Upper lobe of left lung (tissue), 6 donors: Measurements from ENCODE around the gene HERC3. TPM values are rescaled to one million over a fixed set of nuclear protein-coding genes. Genes with fewer than 3 reads are reported as not detected.
A peak's percentile ranks its signal among the peaks of the same experiment; 100 is the strongest.

Source experiments
- ATAC-seq, 2 donors: fragments of 200-7000 bp; cut with Tn5 transposase; one replicate each; pipeline ENCODE4 v1.9.1; 2022; ENCODE audit warnings: mild to moderate bottlenecking in 2 of 2, moderate library complexity in 2 of 2; ENCODE audit not compliant: low FRiP score in 2 of 2
- DNase-seq, 2 donors: peaks; one replicate each; pipeline ENCODE4 v3.0.0-alpha.2; 2019 to 2020
- H3K27ac ChIP-seq, 4 donors: fragments of 200-600 bp; sonication (generic); one replicate each; pipeline ENCODE4 v1.5.1; 2016 to 2019
- H3K27me3 ChIP-seq, 4 donors: fragments of 200-600 bp; sonication (generic); one replicate each; pipeline ENCODE4 v1.5.1; 2017 to 2019
- H3K36me3 ChIP-seq, 4 donors: fragments of 200-600 bp; sonication (generic); one replicate each; pipeline ENCODE4 v1.5.1; 2016 to 2019
- H3K4me1 ChIP-seq, 4 donors: fragments of 200-600 bp; sonication (generic); one replicate each; pipeline ENCODE4 v1.5.1; 2018 to 2019
- H3K4me3 ChIP-seq, 4 donors: fragments of 200-600 bp; sonication (generic); one replicate each; pipeline ENCODE4 v1.5.1; 2017 to 2019; ENCODE audit warnings: mild to moderate bottlenecking in 2 of 4, moderate library complexity in 1 of 4
- H3K9me3 ChIP-seq, 4 donors: fragments of 200-600 bp; sonication (generic); one replicate each; pipeline ENCODE4 v1.5.1; 2018 to 2019
- EP300 ChIP-seq, 4 donors: sonication (generic); formaldehyde crosslinking; IDR thresholded peaks; one replicate each; pipeline ENCODE4 v1.5.1; 2017; ENCODE audit warnings: antibody characterized with exemption in 4 of 4, control low read depth in 2 of 4
- POLR2A ChIP-seq, 4 donors: fragments of 450-650 bp; IDR thresholded peaks; one replicate each; pipeline ENCODE4 v1.5.1; 2016 to 2017; ENCODE audit warnings: antibody characterized with exemption in 4 of 4, mild to moderate bottlenecking in 2 of 4
- POLR2AphosphoS5 ChIP-seq, 2 donors: sonication (generic); formaldehyde crosslinking; IDR thresholded peaks; one replicate each; pipeline ENCODE4 v1.5.1; 2017; ENCODE audit warnings: antibody characterized with exemption in 2 of 2
- WGBS, 2 donors: methylation state at CpG; one replicate each; pipeline ENCODE4 v1.1.5; 2017 to 2018; 5-methylcytosine and 5-hydroxymethylcytosine counted together
- total RNA-seq, 6 donors: library from RNA; depleted of rRNA in 4 of 6; stranded (reverse); fragments of >200 nt in 4 of 6; gene quantifications; one replicate each; pipeline versions ENCODE4 v1.1.0 to v1.2.1, GENCODE V29; 2016 to 2021
- TF ChIP-seq, protein P1 (sequence below), 6 experiments: fragments of 450-650 bp in 4 of 6; fragments of 200-600 bp in 2 of 6; sonication (generic) in 2 of 6; IDR thresholded peaks; one replicate each; pipeline ENCODE4 v1.5.1; 2016 to 2019; ENCODE audit warnings: antibody characterized with exemption in 6 of 6
- donor health status: DM: no; HTN: no; CAD: no; lungs with moderate emphysema.
- donor health status: DM: no; HTN: yes; CAD: no; lungs with severe emphysema.

Gene HERC3
- total RNA-seq, 6 donors from 2014 or later: 37.5 to 103 (median 49.7) TPM

DNA sequence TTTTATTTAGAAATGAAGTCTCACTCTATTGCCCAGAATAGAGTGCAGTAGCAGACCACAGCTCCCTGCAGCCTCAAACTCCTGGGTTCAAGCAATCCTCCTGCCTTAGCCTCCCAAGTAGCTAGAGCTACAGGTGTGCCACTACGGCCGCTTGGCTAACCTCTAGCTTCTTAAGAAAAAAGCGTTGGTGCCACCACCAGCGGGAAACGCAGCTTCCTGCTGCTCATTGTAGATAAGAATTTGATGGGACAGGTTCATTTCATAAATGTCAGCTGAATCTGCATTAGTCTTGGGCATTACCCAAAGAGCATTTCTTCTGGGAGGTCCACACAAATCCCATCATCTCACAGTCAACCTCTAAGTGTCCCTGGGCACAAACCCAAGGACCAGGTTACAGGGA lies 138.5 kb downstream of the HERC3 start:
- H3K27ac ChIP-seq: no peak overlapping the region
- 75 to 88% methylated on average over 5 of the region's 5 CpGs for WGBS, 2 donors
- no peak for ATAC-seq
- no peaks in the 10 kb centered on the region for H3K9me3 ChIP-seq
- TF ChIP-seq EP300 (IDR thresholded peaks at IDR 0.05) (no peak), POLR2AphosphoS5 (IDR thresholded peaks at IDR 0.05) (no peak), POLR2A (IDR thresholded peaks at IDR 0.05) (no peak)
- TF ChIP-seq, protein P1, sequence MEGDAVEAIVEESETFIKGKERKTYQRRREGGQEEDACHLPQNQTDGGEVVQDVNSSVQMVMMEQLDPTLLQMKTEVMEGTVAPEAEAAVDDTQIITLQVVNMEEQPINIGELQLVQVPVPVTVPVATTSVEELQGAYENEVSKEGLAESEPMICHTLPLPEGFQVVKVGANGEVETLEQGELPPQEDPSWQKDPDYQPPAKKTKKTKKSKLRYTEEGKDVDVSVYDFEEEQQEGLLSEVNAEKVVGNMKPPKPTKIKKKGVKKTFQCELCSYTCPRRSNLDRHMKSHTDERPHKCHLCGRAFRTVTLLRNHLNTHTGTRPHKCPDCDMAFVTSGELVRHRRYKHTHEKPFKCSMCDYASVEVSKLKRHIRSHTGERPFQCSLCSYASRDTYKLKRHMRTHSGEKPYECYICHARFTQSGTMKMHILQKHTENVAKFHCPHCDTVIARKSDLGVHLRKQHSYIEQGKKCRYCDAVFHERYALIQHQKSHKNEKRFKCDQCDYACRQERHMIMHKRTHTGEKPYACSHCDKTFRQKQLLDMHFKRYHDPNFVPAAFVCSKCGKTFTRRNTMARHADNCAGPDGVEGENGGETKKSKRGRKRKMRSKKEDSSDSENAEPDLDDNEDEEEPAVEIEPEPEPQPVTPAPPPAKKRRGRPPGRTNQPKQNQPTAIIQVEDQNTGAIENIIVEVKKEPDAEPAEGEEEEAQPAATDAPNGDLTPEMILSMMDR (IDR thresholded peaks at IDR 0.05): no peak
- DNase-seq: no peak
- no peak overlapping the region for H3K4me3 ChIP-seq
- peaks cover under 1 to 11% (median 6%) of the 10 kb centered on the region in 4 donors for H3K4me1 ChIP-seq
- H3K36me3 ChIP-seq: peaks cover 10 to 62% (median 29%) of the 10 kb centered on the region in 4 donors
- H3K27me3 ChIP-seq: no peaks in the 10 kb centered on the region

DNA sequence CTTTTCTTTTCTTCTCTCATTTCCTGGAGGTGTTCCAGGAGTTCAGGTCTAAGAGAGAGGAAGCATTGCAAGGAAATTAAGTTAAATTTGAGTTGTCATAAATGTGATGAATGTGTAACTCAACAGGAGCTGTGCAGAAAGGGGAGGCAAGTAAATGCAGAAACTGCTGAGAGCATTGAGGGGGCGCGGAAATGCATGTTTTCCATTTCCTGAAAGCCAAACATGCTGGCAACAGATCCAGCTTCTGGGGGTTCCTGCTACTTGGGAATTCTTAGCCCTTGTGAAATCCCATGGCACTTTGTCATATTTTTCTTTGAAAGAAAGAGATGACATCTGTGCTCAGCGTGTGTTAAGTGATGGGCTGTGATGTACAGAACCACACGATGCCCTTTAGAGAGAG lies 139.1 kb downstream of the HERC3 start:
- no peaks in the 10 kb centered on the region for H3K27me3 ChIP-seq
- peaks cover 7 to 60% (median 29%) of the 10 kb centered on the region in 4 donors for H3K36me3 ChIP-seq
- ATAC-seq: no peak
- H3K4me3 ChIP-seq: no peak overlapping the region
- no peak overlapping the region for H3K27ac ChIP-seq
- H3K9me3 ChIP-seq: no peaks in the 10 kb centered on the region
- H3K4me1 ChIP-seq: peaks cover 0 to 15% (median 8%) of the 10 kb centered on the region in 4 donors
- WGBS, 2 donors: 62 to 82% methylated on average over 4 of the region's 4 CpGs
- no peak for TF ChIP-seq POLR2A (IDR thresholded peaks at IDR 0.05)
- no peak for TF ChIP-seq POLR2AphosphoS5 (IDR thresholded peaks at IDR 0.05)
- TF ChIP-seq, protein P1 (IDR thresholded peaks at IDR 0.05): no peak
- TF ChIP-seq EP300 (IDR thresholded peaks at IDR 0.05): no peak
- DNase-seq: no peak

DNA sequence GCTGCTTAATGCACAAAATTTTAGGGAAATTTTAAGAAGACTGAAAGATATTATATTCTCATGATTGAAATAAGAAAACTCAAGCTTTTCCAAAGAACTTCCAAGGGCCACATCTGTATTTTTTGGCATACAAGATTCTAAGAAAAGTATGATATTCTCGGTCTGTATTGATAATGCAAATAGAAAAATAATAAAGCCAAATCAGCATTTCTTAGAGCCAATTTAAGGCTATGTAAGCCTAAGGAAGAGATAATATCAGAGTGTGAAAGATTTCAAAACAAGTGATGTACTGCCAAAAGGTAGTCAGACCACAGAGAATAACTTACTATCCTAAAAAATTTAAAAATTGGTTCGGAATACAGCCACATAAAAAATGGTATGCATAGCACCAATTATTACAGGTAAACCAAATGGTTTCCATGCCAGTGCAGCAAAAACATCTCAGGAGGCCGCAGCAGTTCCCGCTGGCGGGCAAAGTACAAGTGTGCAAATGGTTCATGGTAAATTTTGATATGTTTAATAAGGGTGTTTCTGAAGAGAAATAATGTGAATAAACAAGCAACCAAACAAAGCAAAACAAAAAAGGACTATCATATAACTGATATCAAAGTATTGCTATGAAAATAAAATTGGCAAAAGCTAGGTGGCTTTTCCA lies 140.6 kb downstream of the HERC3 start:
- 90 to 97% methylated on average over 5 of the region's 5 CpGs for WGBS, 2 donors
- H3K27me3 ChIP-seq: no peaks in the 10 kb centered on the region
- no peak overlapping the region for H3K27ac ChIP-seq
- no peak overlapping the region for H3K4me3 ChIP-seq
- peaks cover 6 to 47% (median 17%) of the 10 kb centered on the region in 4 donors for H3K36me3 ChIP-seq
- ATAC-seq (no peak), DNase-seq (no peak)
- peaks cover 7 to 18% (median 16%) of the 10 kb centered on the region in 4 donors for H3K4me1 ChIP-seq
- no peaks in the 10 kb centered on the region for H3K9me3 ChIP-seq
- TF ChIP-seq, protein P1 (IDR thresholded peaks at IDR 0.05): no peak
- TF ChIP-seq POLR2A (IDR thresholded peaks at IDR 0.05) (no peak), EP300 (IDR thresholded peaks at IDR 0.05) (no peak), POLR2AphosphoS5 (IDR thresholded peaks at IDR 0.05) (no peak)

DNA sequence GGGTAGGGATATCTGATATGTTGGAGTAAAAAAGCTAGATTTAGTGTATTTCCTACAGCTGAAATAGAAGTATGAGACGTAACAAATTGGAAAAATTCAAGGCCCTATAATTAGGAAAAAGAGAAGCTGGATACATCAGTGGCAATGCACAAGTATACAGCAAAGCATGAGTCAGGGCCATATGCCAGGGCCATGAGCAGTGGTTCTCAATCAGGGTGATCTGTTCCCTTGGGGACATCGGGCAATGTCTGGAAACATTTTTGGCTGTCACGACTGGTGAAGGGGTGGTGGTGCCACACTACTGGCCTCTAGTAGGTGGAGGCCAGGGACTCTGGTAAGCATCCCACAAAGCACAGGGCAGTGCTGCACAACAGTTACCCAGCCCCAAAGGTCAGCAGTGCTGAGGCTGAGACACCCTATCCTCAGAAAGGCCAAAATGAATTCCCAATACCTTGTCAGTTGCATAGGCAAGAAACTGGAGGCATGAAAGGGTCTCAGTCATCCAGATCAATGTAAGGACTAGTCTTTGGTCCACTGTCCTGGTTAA lies 142.2 kb downstream of the HERC3 start:
- DNase-seq (no peak), ATAC-seq (no peak)
- no peaks in the 10 kb centered on the region for H3K27me3 ChIP-seq
- H3K36me3 ChIP-seq: peaks cover 0 to 41% (median 10%) of the 10 kb centered on the region in 4 donors
- 77 to 97% methylated on average over 2 to 3 of the region's 3 CpGs for WGBS, 2 donors
- peak overlapping the region in 2 of 4 donors; percentile 27 to 55 for H3K27ac ChIP-seq
- TF ChIP-seq POLR2AphosphoS5 (IDR thresholded peaks at IDR 0.05): no peak
- no peak for TF ChIP-seq POLR2A (IDR thresholded peaks at IDR 0.05)
- no peak for TF ChIP-seq EP300 (IDR thresholded peaks at IDR 0.05)
- TF ChIP-seq, protein P1 (IDR thresholded peaks at IDR 0.05): no peak
- H3K4me3 ChIP-seq: no peak overlapping the region
- no peaks in the 10 kb centered on the region for H3K9me3 ChIP-seq
- H3K4me1 ChIP-seq: peaks cover 13 to 22% (median 19%) of the 10 kb centered on the region in 4 donors
